A549 (cell line): ENCODE results near the gene TMEM108. TPM values are rescaled to one million over a fixed set of nuclear protein-coding genes. Genes with fewer than 3 reads are reported as not detected.

Experiments used
- ATAC-seq, 2 experiments: fragments of 200-7000 bp in 1 of 2; fragments of >200 bp in 1 of 2; cut with Nextera tagmentation in 1 of 2; cut with Tn5 transposase in 1 of 2; 3 replicates each; pipeline versions ENCODE4 v1.8.0 to v1.9.1; 2018 to 2020; ENCODE audit warnings: mild to moderate bottlenecking in 1 of 2, moderate library complexity in 1 of 2
- CTCF ChIA-PET: fragments of 300-600 bp; sonication (Branson Sonifier 250); formaldehyde crosslinking; extraction: SDS; loops from one replicate; lab custom pipeline; 2021; ENCODE audit warnings: antibody characterized with exemption, inconsistent platforms; lab: Yijun Ruan, JAX
- POLR2A ChIA-PET: fragments of 350-600 bp; formaldehyde crosslinking; extraction: SDS; loops from one replicate; lab custom pipeline; 2021; ENCODE audit warnings: antibody characterized with exemption, inconsistent platforms; lab: Yijun Ruan, JAX
- DNase-seq, 2 experiments: peaks; one replicate each; pipeline versions ENCODE4 v3.0.0 to v3.0.0-alpha.2; 2011 to 2016; ENCODE audit warnings: low read depth in 1 of 2, low spot score in 1 of 2
- FAIRE-seq: peaks from 2 replicates; lab custom pipeline; 2011; peaks lifted over from hg19 to GRCh38; lab: Jason Lieb, UNC
- H3K27ac ChIP-seq, 2 experiments: fragments of >200 bp; sonication (Bioruptor Twin); formaldehyde crosslinking; 3 replicates each; pipeline ENCODE4 v1.5.1; 2016 to 2017
- H3K4me1 ChIP-seq: fragments of >200 bp; sonication (Bioruptor Twin); formaldehyde crosslinking; 3 replicates; pipeline ENCODE4 v1.6.1; 2016
- H3K4me2 ChIP-seq: fragments of >200 bp; sonication (Bioruptor Twin); formaldehyde crosslinking; 3 replicates; pipeline ENCODE4 v1.6.1; 2016
- H3K4me3 ChIP-seq: fragments of >200 bp; sonication (Bioruptor Twin); formaldehyde crosslinking; 3 replicates; pipeline ENCODE4 v1.5.1; 2016
- H3K9me3 ChIP-seq: fragments of >200 bp; sonication (Bioruptor Twin); formaldehyde crosslinking; 3 replicates; pipeline ENCODE4 v1.6.1; 2016
- BCL3 ChIP-seq: fragments of >200 bp; sonication (Bioruptor Twin); formaldehyde crosslinking; IDR thresholded peaks from 3 replicates; pipeline ENCODE4 v1.6.1; 2016
- CEBPB ChIP-seq, 2 experiments: fragments of >200 bp in 1 of 2; sonication (Bioruptor Twin) in 1 of 2; formaldehyde crosslinking in 1 of 2; IDR thresholded peaks; 2 replicates each; pipeline ENCODE4 v1.6.1; 2012 to 2016
- CHD2 ChIP-seq: fragments of 150-350 bp; IDR thresholded peaks from 2 replicates; pipeline ENCODE4 v1.6.1; 2014; ENCODE audit warnings: low read length; ENCODE audit not compliant: partially characterized antibody
- CHD4 ChIP-seq: fragments of 200-600 bp; sonication (generic); IDR thresholded peaks from 2 replicates; pipeline ENCODE4 v1.6.1; 2016; ENCODE audit warnings: antibody characterized with exemption, mild to moderate bottlenecking, borderline replicate concordance
- EHF ChIP-seq: fragments of 250-450 bp; sonication (Bioruptor Pico); IDR thresholded peaks from 2 replicates; pipeline ENCODE4 v1.5.0; 2020; ENCODE audit warnings: mild to moderate bottlenecking
- EHMT2 ChIP-seq: fragments of 200-600 bp; sonication (generic); IDR thresholded peaks from 2 replicates; pipeline ENCODE4 v1.6.1; 2016; ENCODE audit warnings: antibody characterized with exemption, low read depth, mild to moderate bottlenecking, moderate library complexity
- ESRRA ChIP-seq: fragments of 150-350 bp; IDR thresholded peaks from 2 replicates; pipeline ENCODE4 v1.6.1; 2014; ENCODE audit warnings: mild to moderate bottlenecking, low read length, borderline replicate concordance
- FOSL2 ChIP-seq, 2 experiments: fragments of 450-650 bp in 1 of 2; fragments of >200 bp in 1 of 2; sonication (Bioruptor Twin) in 1 of 2; formaldehyde crosslinking; IDR thresholded peaks; 2 replicates each; pipeline versions ENCODE4 v1.5.0 to v1.6.1; 2016 to 2020; ENCODE audit warnings: mild to moderate bottlenecking in 1 of 2, moderate library complexity in 1 of 2
- FOXS1 ChIP-seq: fragments of 250-450 bp; sonication (Bioruptor Pico); IDR thresholded peaks from 2 replicates; pipeline ENCODE4 v1.5.0; 2020; ENCODE audit warnings: mild to moderate bottlenecking, moderate library complexity
- HES2 ChIP-seq: fragments of >200 bp; sonication (Bioruptor Twin); formaldehyde crosslinking; IDR thresholded peaks from 2 replicates; pipeline ENCODE4 v1.6.1; 2016
- HOXA7 ChIP-seq: fragments of 250-450 bp; sonication (Bioruptor Pico); IDR thresholded peaks from 2 replicates; pipeline ENCODE4 v1.5.0; 2020; ENCODE audit warnings: mild to moderate bottlenecking, moderate library complexity
- HOXB13 ChIP-seq: fragments of 250-450 bp; sonication (Bioruptor Pico); IDR thresholded peaks from 2 replicates; pipeline ENCODE4 v1.5.0; 2020; ENCODE audit warnings: low read depth, mild to moderate bottlenecking, moderate library complexity
- KDM1A ChIP-seq: fragments of 200-600 bp; sonication (generic); IDR thresholded peaks from 2 replicates; pipeline ENCODE4 v1.6.1; 2016; ENCODE audit warnings: low read depth, mild to moderate bottlenecking
- NR3C1 ChIP-seq: fragments of >200 bp; sonication (Bioruptor Twin); formaldehyde crosslinking; IDR thresholded peaks from 3 replicates; pipeline ENCODE4 v1.6.1; 2017
- POLR2A ChIP-seq: IDR thresholded peaks from 2 replicates; pipeline ENCODE4 v1.6.1; 2012; ENCODE audit warnings: mild to moderate bottlenecking, low read length
- TFCP2L1 ChIP-seq: fragments of 250-450 bp; sonication (Bioruptor Pico); IDR thresholded peaks from 2 replicates; pipeline ENCODE4 v1.5.0; 2021; ENCODE audit warnings: mild to moderate bottlenecking
- TP53 ChIP-seq: fragments of 250-450 bp; sonication (Bioruptor Pico); IDR thresholded peaks from 2 replicates; pipeline ENCODE4 v1.5.0; 2021; ENCODE audit warnings: mild to moderate bottlenecking, moderate library complexity
- USF2 ChIP-seq: fragments of 450-650 bp; IDR thresholded peaks from 2 replicates; pipeline ENCODE4 v1.6.1; 2014; ENCODE audit warnings: antibody characterized with exemption
- ZC3H11A ChIP-seq: fragments of 450-650 bp; IDR thresholded peaks from 2 replicates; pipeline ENCODE4 v1.6.1; 2014; ENCODE audit warnings: antibody characterized with exemption, mild to moderate bottlenecking
- ZFP36 ChIP-seq: fragments of 450-650 bp; IDR thresholded peaks from 2 replicates; pipeline ENCODE4 v1.6.1; 2014; ENCODE audit warnings: borderline replicate concordance; ENCODE audit not compliant: partially characterized antibody
- ZNF302 ChIP-seq: fragments of 250-450 bp; sonication (Bioruptor Pico); IDR thresholded peaks from 2 replicates; pipeline ENCODE4 v1.9.0; 2021; ENCODE audit warnings: inconsistent platforms, mild to moderate bottlenecking, moderate library complexity
- WGBS: methylation state at CpG from one replicate; pipeline ENCODE4 v1.1.6; 2017; ENCODE audit errors: missing lambda C conversion rate; 5-methylcytosine and 5-hydroxymethylcytosine counted together
- polyA plus RNA-seq, 4 experiments: library from polyadenylated mRNA; depleted of rRNA in 3 of 4; stranded (reverse); fragments of >200 nt; fragmentation: RNase III in 1 of 4; extraction: RNeasy Plus Mini Kit Qiagen cat#74134 plus additional on column Dnase treatment in 1 of 4; gene quantifications; 2 replicates in 3 of 4; 3 replicates in 1 of 4; pipeline ENCODE4 v1.2.3, GENCODE V29; 2011 to 2017
- TF ChIP-seq, protein P1 (sequence below): fragments of 150-350 bp; IDR thresholded peaks from 2 replicates; pipeline ENCODE4 v1.6.1; 2014; ENCODE audit warnings: low read depth, mild to moderate bottlenecking, low read length
- TF ChIP-seq, protein P2 (sequence below): fragments of 250-450 bp; sonication (Bioruptor Pico); IDR thresholded peaks from 2 replicates; pipeline ENCODE4 v1.5.0; 2021; ENCODE audit warnings: mild to moderate bottlenecking, moderate library complexity, borderline replicate concordance

The TMEM108 gene
- polyA plus RNA-seq, 2 of the 4 experiments (the other 2 are of a cell fraction): not detected

GRCh38 chr3:133230195-133230594 lies 192.0 kb downstream of the TMEM108 start:
- 1% methylated on average over 4 of the region's 4 CpGs for WGBS
- ATAC-seq: no peak
- H3K9me3 ChIP-seq: no peaks in the 10 kb centered on the region
- POLR2A ChIA-PET: no interaction called here
- TF ChIP-seq, protein P1, sequence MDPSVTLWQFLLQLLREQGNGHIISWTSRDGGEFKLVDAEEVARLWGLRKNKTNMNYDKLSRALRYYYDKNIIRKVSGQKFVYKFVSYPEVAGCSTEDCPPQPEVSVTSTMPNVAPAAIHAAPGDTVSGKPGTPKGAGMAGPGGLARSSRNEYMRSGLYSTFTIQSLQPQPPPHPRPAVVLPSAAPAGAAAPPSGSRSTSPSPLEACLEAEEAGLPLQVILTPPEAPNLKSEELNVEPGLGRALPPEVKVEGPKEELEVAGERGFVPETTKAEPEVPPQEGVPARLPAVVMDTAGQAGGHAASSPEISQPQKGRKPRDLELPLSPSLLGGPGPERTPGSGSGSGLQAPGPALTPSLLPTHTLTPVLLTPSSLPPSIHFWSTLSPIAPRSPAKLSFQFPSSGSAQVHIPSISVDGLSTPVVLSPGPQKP: no peak
- TF ChIP-seq FOXS1 (CRISPR knock-in tag) (no peak), ZC3H11A (no peak), HOXA7 (CRISPR knock-in tag) (no peak), KDM1A (no peak), CEBPB (IDR thresholded peaks at IDR 0.05) (no peak), TP53 (no peak), CHD4 (no peak), TFCP2L1 (CRISPR knock-in tag) (no peak), EHMT2 (no peak), USF2 (no peak), HOXB13 (CRISPR knock-in tag) (no peak), ZFP36 (no peak), ZNF302 (CRISPR knock-in tag) (no peak), ESRRA (no peak), POLR2A (no peak)
- TF ChIP-seq, protein P2, sequence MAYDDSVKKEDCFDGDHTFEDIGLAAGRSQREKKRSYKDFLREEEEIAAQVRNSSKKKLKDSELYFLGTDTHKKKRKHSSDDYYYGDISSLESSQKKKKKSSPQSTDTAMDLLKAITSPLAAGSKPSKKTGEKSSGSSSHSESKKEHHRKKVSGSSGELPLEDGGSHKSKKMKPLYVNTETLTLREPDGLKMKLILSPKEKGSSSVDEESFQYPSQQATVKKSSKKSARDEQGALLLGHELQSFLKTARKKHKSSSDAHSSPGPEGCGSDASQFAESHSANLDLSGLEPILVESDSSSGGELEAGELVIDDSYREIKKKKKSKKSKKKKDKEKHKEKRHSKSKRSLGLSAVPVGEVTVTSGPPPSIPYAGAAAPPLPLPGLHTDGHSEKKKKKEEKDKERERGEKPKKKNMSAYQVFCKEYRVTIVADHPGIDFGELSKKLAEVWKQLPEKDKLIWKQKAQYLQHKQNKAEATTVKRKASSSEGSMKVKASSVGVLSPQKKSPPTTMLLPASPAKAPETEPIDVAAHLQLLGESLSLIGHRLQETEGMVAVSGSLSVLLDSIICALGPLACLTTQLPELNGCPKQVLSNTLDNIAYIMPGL (CRISPR knock-in tag): no peak
- TF ChIP-seq, all 56 proteins: peak for 0
- DNase-seq (no peak), FAIRE-seq (no peak)
- CTCF ChIA-PET: no interaction called here
- Histone ChIP-seq H3K4me1 (no peaks in the 10 kb centered on the region), H3K4me3 (no peak overlapping the region), H3K27ac (no peak overlapping the region), H3K4me2 (no peak overlapping the region)

- Histone ChIP-seq H3K4me2 (no peak overlapping the region), H3K27ac (no peak overlapping the region), H3K9me3 (no peaks in the 10 kb centered on the region), H3K4me1 (no peaks in the 10 kb centered on the region), H3K4me3 (no peak overlapping the region)
- ATAC-seq (no peak), DNase-seq (no peak), FAIRE-seq (no peak)
- WGBS: 4% methylated on average over 1 of the region's 1 CpG
- ChIA-PET CTCF (interaction anchor here (0.6 to 1.2 kb wide), 2 partner anchors 29 to 242 kb away, joined by 3 to 5 read pairs; no protein-coding TSS in a partner anchor), POLR2A (no interaction called here)
- no peak for TF ChIP-seq FOSL2 (IDR thresholded peaks at IDR 0.05)
- TF ChIP-seq FOSL2 (CRISPR knock-in tag; IDR thresholded peaks at IDR 0.05): no peak
- TF ChIP-seq BCL3: no peak
- TF ChIP-seq EHF (CRISPR knock-in tag): no peak
- no peak for TF ChIP-seq HOXB13 (CRISPR knock-in tag)
- TF ChIP-seq NR3C1: no peak
- TF ChIP-seq CHD2: no peak
- TF ChIP-seq HES2: no peak
Observed at GRCh38 chr3:133236901-133237300, 198.7 kb downstream of the TMEM108 start.
